ENCODE results near the gene SLC39A1.

The SLC39A1 gene

GRCh38 chr1:153929981-153930948, 33.1 kb downstream of the SLC39A1 start:
- ChIA-PET POLR2A (interaction anchor here (1.1 to 2.6 kb wide), 7 partner anchors 10 to 61 kb away, joined by 3 to 16 read pairs (median 6); partner anchors contain the start of genes CREB3L4, DENND4B, RAB13 and RPS27), CTCF (interaction anchor here (0.6 to 1.6 kb wide), 3 partner anchors 8 to 57 kb away, joined by 3 to 9 read pairs (median 4); partner anchors contain the start of gene DENND4B)
- DNase-seq (ENCODE audit: extremely low spot score): no peak
- no peak for TF ChIP-seq NFRKB (IDR thresholded peaks at IDR 0.05)
- no peak for TF ChIP-seq FOXK2 (IDR thresholded peaks at IDR 0.05)
- no peak for TF ChIP-seq HDGF (IDR thresholded peaks at IDR 0.05; ENCODE audit: borderline replicate concordance)
- no peak for TF ChIP-seq FOXA1 (IDR thresholded peaks at IDR 0.05)
- no peak for TF ChIP-seq TARDBP (IDR thresholded peaks at IDR 0.05)
- TF ChIP-seq SUZ12 (IDR thresholded peaks at IDR 0.05): no peak
- no peak for TF ChIP-seq ARNT (IDR thresholded peaks at IDR 0.05)
- TF ChIP-seq LEF1 (IDR thresholded peaks at IDR 0.05; ENCODE audit: borderline replicate concordance): no peak
- no peak for TF ChIP-seq BHLHE40 (IDR thresholded peaks at IDR 0.05; ENCODE audit: borderline replicate concordance)
- no peak for TF ChIP-seq FOXM1 (IDR thresholded peaks at IDR 0.05; ENCODE audit: borderline replicate concordance)
- TF ChIP-seq L3MBTL2 (conservative IDR thresholded peaks at IDR 0.05): no peak

GRCh38 chr1:153929426-153929825, 33.9 kb downstream of the SLC39A1 start:
- TF ChIP-seq FOXM1 (IDR thresholded peaks at IDR 0.05; ENCODE audit: borderline replicate concordance) (no peak), FOXK2 (IDR thresholded peaks at IDR 0.05) (no peak), SUZ12 (IDR thresholded peaks at IDR 0.05) (no peak), L3MBTL2 (conservative IDR thresholded peaks at IDR 0.05) (no peak), ZNF384 (IDR thresholded peaks at IDR 0.05) (no peak), ARNT (IDR thresholded peaks at IDR 0.05) (no peak), CTBP1 (IDR thresholded peaks at IDR 0.05; ENCODE audit: borderline replicate concordance) (no peak), ELF4 (IDR thresholded peaks at IDR 0.05) (no peak), PKNOX1 (IDR thresholded peaks at IDR 0.05) (no peak), HDGF (IDR thresholded peaks at IDR 0.05; ENCODE audit: borderline replicate concordance) (no peak), BHLHE40 (IDR thresholded peaks at IDR 0.05; ENCODE audit: borderline replicate concordance) (no peak), NFRKB (IDR thresholded peaks at IDR 0.05) (no peak)
- ChIA-PET CTCF (interaction anchor here (1.0 to 1.6 kb wide), 2 partner anchors 17 to 58 kb away, joined by 4 to 9 read pairs; partner anchors contain the start of gene DENND4B), POLR2A (interaction anchor here (1.1 to 2.6 kb wide), 7 partner anchors 11 to 61 kb away, joined by 3 to 16 read pairs (median 6); partner anchors contain the start of genes CREB3L4, DENND4B, RAB13 and RPS27)
- DNase-seq (ENCODE audit: extremely low spot score): no peak

- ChIA-PET CTCF (interaction anchor here (1.0 to 1.6 kb wide), 2 partner anchors 18 to 58 kb away, joined by 4 to 9 read pairs; partner anchors contain the start of gene DENND4B), POLR2A (interaction anchor here (0.9 to 2.6 kb wide), 8 partner anchors 9 to 62 kb away, joined by 3 to 16 read pairs (median 6); partner anchors contain the start of genes CREB3L4, DENND4B, RAB13 and RPS27)
- TF ChIP-seq SP1 (IDR thresholded peaks at IDR 0.05) (no peak), PKNOX1 (IDR thresholded peaks at IDR 0.05) (no peak), TARDBP (IDR thresholded peaks at IDR 0.05) (no peak), FOXA1 (IDR thresholded peaks at IDR 0.05) (no peak), NFRKB (IDR thresholded peaks at IDR 0.05) (no peak)
- DNase-seq (ENCODE audit: extremely low spot score): no peak
Measured at GRCh38 chr1:153928791-153929341, 34.5 kb downstream of the SLC39A1 start.

GRCh38 chr1:153928245-153928644, 35.1 kb downstream of the SLC39A1 start:
- DNase-seq (ENCODE audit: extremely low spot score): no peak
- ChIA-PET POLR2A (interaction anchor here (0.9 to 2.6 kb wide), 5 partner anchors 9 to 39 kb away, joined by 3 to 16 read pairs (median 7); partner anchors contain the start of gene CREB3L4), CTCF (no interaction called here)
- no peak for TF ChIP-seq ZNF384 (IDR thresholded peaks at IDR 0.05)
- TF ChIP-seq BHLHE40 (IDR thresholded peaks at IDR 0.05; ENCODE audit: borderline replicate concordance): no peak
- TF ChIP-seq CTBP1 (IDR thresholded peaks at IDR 0.05; ENCODE audit: borderline replicate concordance): no peak
- TF ChIP-seq NFRKB (IDR thresholded peaks at IDR 0.05): no peak
- TF ChIP-seq SP1 (IDR thresholded peaks at IDR 0.05): no peak

- POLR2A ChIA-PET: interaction anchor here (0.6 to 1.3 kb wide), 3 partner anchors 20 to 41 kb away, joined by 3 to 4 read pairs (median 3); partner anchors contain the start of genes CREB3L4, DENND4B and SLC39A1
Measured at GRCh38 chr1:153926405-153926804, 36.9 kb downstream of the SLC39A1 start.

More at GRCh38 chr1:153926405-153926804, 36.9 kb downstream of the SLC39A1 start:
- TF ChIP-seq L3MBTL2 (conservative IDR thresholded peaks at IDR 0.05): no peak
- no peak for TF ChIP-seq TARDBP (IDR thresholded peaks at IDR 0.05)
- TF ChIP-seq SUZ12 (IDR thresholded peaks at IDR 0.05): no peak
- no peak for TF ChIP-seq LEF1 (IDR thresholded peaks at IDR 0.05; ENCODE audit: borderline replicate concordance)
- TF ChIP-seq ELF4 (IDR thresholded peaks at IDR 0.05): no peak
- TF ChIP-seq CTBP1 (IDR thresholded peaks at IDR 0.05; ENCODE audit: borderline replicate concordance): no peak
- no peak for TF ChIP-seq SP1 (IDR thresholded peaks at IDR 0.05)
- TF ChIP-seq FOXK2 (IDR thresholded peaks at IDR 0.05): no peak
- TF ChIP-seq FOXA1 (IDR thresholded peaks at IDR 0.05): no peak
- no peak for TF ChIP-seq ARNT (IDR thresholded peaks at IDR 0.05)
- TF ChIP-seq NFRKB (IDR thresholded peaks at IDR 0.05): no peak
- no peak for TF ChIP-seq PKNOX1 (IDR thresholded peaks at IDR 0.05)
- no peak for DNase-seq (ENCODE audit: extremely low spot score)
- CTCF ChIA-PET: interaction anchor here (1.1 kb wide), 1 partner anchor 60 kb away, joined by 4 read pairs; the partner anchor contains the start of gene RAB13

All from HEK293T (cell line).